Stimulated activated naive CD8-positive, alpha-beta T cell treated with anti-CD3 and anti-CD28 coated beads, Interleukin-15, Interleukin-2, amounts not matched to agents 100 U/mL and 50 U/mL, for 24 hours (primary cell): ENCODE data around the gene RPS14.
"Not testable (repeated sequence)": the region's sequence is repeated elsewhere in the genome, so short reads cannot be mapped to it uniquely, and the experiment has no call there.

ENCODE experiments used
- ATAC-seq: fragments of 150-1000 bp; cut with Tn5 transposase; one replicate; pipeline ENCODE4 v1.10.0; 2021
- DNase-seq: peaks from one replicate; pipeline ENCODE4 v3.0.0; 2021

The RPS14 gene

GRCh38 chr5:150444770-150445169 lies 4.8 kb downstream of the RPS14 start:
- DNase-seq (no peak), ATAC-seq (no peak)

GRCh38 chr5:150443242-150444075 lies 6.1 kb downstream of the RPS14 start:
- no peak for DNase-seq
- ATAC-seq: peak; percentile 36

GRCh38 chr5:150442699-150443080 lies 6.8 kb downstream of the RPS14 start:
- DNase-seq (no peak), ATAC-seq (no peak)

GRCh38 chr5:150441813-150442698 lies 7.5 kb downstream of the RPS14 start:
- no peak for ATAC-seq

DNA sequence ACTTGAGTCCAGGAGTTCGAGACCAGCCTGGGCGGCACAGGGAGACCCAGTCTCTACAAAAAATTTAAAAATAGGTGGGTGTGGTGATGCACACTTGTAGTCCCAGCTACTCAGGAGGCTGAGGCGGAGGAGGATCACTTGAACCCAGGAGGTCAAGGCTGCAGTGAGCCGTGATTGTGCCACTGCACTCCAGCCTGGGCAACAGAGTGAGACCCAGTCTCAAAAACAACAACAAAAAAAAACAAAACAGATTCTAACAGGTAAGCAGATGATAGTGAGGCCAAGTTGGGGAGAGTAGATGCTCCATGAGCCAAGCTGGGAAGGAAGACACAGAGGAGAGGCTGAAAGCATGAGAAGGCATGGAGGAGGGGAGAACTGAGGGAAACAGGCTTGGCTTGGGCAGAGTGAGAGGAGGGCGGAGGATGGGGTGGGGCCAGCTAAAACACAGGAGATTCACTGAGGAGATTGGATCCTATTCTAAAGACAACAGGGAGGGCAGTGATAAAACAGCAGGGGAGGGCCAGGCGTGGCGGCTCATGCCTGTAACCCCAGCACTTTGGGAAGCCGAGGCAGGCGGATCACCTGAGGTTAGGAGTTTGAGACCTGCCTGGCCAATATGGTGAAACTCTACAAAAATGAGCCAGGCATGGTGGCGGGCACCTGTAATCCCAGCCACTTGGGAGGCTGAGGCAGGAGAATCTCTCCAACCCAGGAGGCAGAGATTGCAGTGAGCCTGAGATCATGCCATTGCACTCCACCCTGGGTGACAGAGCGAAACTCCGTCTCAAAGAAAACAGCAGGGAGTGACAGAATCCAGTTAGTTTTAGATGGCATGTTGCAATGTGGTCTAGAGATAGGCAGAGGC lies 8.4 kb downstream of the RPS14 start:
- no peak for ATAC-seq
- DNase-seq: no peak

More at GRCh38 chr5:150441813-150442698, 7.5 kb downstream of the RPS14 start:
- DNase-seq: no peak

GRCh38 chr5:150438873-150439546 lies 10.5 kb downstream of the RPS14 start:
- ATAC-seq (no peak), DNase-seq (no peak)

GRCh38 chr5:150436141-150436680 lies 13.3 kb downstream of the RPS14 start:
- DNase-seq (peak; percentile 94), ATAC-seq (peak; percentile 98)

DNA sequence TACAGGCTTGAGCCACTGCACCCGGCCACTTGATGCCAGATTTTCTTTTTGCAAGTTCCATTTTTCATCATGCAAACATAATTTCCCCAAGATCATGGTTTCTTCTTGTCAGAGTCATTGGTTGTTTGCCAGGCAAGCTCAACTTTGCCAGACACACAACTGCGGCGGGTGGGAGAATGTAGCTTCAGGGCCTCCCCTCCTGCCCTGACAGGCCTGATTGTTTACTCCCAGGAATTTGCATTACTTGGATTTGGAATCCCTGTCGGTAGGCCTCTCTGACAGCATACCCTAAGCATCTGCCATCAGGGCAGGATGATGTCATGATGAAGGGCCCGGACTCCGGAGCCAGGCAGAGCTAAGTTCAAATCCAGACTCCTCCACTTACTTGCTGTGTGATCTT lies 15.1 kb downstream of the RPS14 start:
- no peak for DNase-seq
- ATAC-seq: no peak

DNA sequence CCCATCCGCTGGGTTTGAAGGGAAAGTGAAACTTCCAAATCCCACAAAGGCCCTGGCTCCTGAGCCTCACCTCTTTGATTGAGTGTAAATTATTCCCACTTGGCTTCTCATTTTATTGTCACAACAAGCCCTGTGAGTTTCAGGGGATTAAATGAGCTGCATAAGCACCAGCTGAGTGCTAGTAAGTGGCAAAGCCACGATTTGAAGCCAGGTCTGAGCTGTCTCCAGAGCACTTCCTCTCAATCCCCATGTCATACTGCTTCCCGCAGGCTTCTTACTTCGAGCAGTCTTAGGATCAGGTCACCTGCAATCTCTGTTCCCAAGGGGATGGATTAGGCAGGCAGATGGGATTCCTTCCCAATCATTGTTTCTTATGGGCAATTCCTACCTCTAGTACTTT lies 18.0 kb downstream of the RPS14 start:
- no peak for ATAC-seq

GRCh38 chr5:150431048-150431447 lies 18.5 kb downstream of the RPS14 start:
- no peak for ATAC-seq
- DNase-seq: no peak

More for the DNA sequence above, 18.0 kb downstream of the RPS14 start:
- DNase-seq: no peak

- ATAC-seq (peak; percentile 54), DNase-seq (no peak)
These were observed 20.1 kb downstream of the RPS14 start for GRCh38 chr5:150429410-150429873.

GRCh38 chr5:150428978-150429377 lies 20.6 kb downstream of the RPS14 start:
- ATAC-seq (no peak), DNase-seq (no peak)

DNA sequence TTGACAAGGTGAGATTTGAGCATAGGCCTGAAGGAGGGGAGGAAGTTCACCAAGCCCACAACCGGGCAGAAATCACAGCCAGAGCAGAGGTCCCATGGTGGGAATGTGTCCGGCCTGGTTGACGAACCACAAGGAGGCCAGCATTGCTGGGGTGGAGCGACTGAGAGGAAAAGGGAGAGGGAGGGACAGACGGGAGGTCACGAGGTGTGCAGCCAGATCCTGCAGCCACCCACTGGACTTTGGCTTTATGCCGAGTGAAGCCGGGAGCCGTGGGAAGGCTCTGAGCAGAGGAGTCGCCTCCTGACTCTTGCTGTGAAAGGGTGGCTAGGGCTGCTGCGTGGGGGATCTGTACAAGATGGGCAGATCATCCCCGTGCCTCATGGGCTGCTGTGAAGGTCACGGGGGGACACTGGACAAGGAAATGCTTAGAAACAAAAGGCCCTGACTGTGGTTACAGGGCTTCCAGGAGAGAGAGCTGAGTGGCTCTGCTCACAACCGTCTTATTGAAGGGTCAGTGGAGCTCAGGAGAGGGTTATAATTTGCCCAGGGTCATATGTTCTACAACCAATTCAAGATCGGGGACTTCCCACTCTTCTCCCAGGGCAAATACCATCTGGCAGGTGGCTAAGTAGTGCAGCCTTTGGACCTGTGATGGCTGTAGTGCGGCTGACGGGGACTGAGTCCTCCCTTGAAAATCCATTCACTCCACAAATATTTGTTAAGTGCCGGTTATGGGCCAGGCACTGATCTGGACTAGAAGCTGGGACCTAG lies 21.2 kb downstream of the RPS14 start:
- DNase-seq (no peak), ATAC-seq (no peak)

GRCh38 chr5:150426165-150426564 lies 23.4 kb downstream of the RPS14 start:
- DNase-seq, ATAC-seq: not testable (repeated sequence)

- DNase-seq (no peak), ATAC-seq (no peak)
These were observed 26.8 kb downstream of the RPS14 start for GRCh38 chr5:150422758-150423157.

- no peak for DNase-seq
- ATAC-seq: peak; percentile 19
These were observed 27.5 kb downstream of the RPS14 start for GRCh38 chr5:150422075-150422474.

DNA sequence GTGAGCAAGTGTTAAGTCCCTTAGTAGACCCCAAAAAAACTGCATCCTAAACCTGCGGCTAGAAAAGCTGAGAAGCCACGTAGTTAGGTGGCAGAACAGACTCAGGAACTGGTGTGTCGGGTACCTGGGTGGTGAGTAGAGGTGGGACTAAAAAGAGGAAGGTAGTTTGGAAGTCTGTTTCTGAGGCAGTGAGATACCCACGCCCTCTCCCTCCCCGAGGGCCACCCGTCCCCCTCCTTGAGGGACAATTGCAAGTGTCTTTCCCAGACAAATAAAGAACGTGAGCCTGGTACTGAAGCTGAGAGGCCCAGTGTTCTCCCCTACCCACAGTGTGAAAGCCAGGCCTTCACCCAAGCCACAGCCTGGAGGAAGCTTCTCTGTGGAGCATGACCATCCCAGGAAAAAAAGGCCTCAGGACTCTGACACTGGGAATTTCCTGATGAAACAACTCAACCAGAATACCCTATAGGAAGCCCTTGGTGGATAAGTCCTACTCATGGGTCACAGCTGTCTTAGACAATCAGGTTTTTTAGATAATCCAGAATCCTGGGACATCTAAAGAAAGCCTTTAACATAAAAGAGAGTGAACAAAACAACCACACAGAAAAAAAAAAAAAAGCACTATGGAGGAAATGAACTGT lies 29.8 kb downstream of the RPS14 start:
- no peak for ATAC-seq
- no peak for DNase-seq

GRCh38 chr5:150413902-150414790 lies 35.4 kb downstream of the RPS14 start:
- DNase-seq: not testable (repeated sequence)

More at GRCh38 chr5:150413902-150414790, 35.4 kb downstream of the RPS14 start:
- ATAC-seq: not testable (repeated sequence)
